Effector memory CD4-positive, alpha-beta T cell (primary cell): ENCODE results near the gene ASCC1.

Experiments used
- DNase-seq, 3 donors: peaks; one replicate each; pipeline ENCODE4 v3.0.0-alpha.2; 2020
- H3K27ac ChIP-seq: 2 replicates; pipeline ENCODE4 v1.7.0; 2013; ENCODE audit warnings: mild to moderate bottlenecking, low read length, moderate library complexity; ENCODE audit not compliant: insufficient read depth, poor library complexity, severe bottlenecking
- H3K27me3 ChIP-seq: replicated peaks from 2 replicates; pipeline ENCODE4 v1.7.0; 2013; ENCODE audit warnings: mild to moderate bottlenecking, low read length; ENCODE audit not compliant: insufficient read depth, control insufficient read depth, poor library complexity, severe bottlenecking
- H3K36me3 ChIP-seq: 2 replicates; pipeline ENCODE4 v1.7.0; 2013; ENCODE audit warnings: mild to moderate bottlenecking, low read length, moderate library complexity; ENCODE audit not compliant: control insufficient read depth, insufficient read depth
- H3K4me1 ChIP-seq: 2 replicates; pipeline ENCODE4 v1.7.0; 2013; ENCODE audit warnings: low read length, mild to moderate bottlenecking; ENCODE audit not compliant: control insufficient read depth, insufficient read depth, poor library complexity, severe bottlenecking
- H3K4me3 ChIP-seq: 2 replicates; pipeline ENCODE4 v1.7.0; 2013; ENCODE audit warnings: low read length, low read depth, mild to moderate bottlenecking; ENCODE audit not compliant: insufficient read depth, poor library complexity, severe bottlenecking
- H3K9me3 ChIP-seq: 2 replicates; pipeline ENCODE4 v1.7.0; 2013; ENCODE audit warnings: mild to moderate bottlenecking, low read length, moderate library complexity; ENCODE audit not compliant: control insufficient read depth

The ASCC1 gene

DNA sequence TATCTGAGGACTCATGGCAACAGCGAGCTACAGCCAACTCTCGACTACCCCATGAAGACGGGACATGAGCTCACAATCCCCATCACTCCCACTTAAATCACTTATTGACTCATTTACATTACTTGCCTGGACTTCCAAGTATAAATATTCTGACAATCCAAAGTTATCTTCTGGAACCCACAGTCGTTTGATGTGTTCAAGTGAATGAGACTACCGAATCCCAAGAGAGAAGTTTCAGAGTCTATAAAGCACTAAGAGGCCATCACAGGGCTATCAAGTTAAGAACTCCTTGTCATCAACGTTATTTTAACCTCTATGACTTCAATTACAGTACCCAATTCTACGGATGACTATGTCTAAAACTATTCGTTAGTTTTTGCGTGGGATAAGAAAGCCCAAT lies 11.8 kb downstream of the ASCC1 start:
- H3K4me3 ChIP-seq = no peak overlapping the region
- no peak overlapping the region for H3K27ac ChIP-seq
- peaks cover 20% of the 10 kb centered on the region for H3K36me3 ChIP-seq
- no peak for DNase-seq
- no peaks in the 10 kb centered on the region for H3K9me3 ChIP-seq
- H3K27me3 ChIP-seq = no peaks in the 10 kb centered on the region
- no peaks in the 10 kb centered on the region for H3K4me1 ChIP-seq

DNA sequence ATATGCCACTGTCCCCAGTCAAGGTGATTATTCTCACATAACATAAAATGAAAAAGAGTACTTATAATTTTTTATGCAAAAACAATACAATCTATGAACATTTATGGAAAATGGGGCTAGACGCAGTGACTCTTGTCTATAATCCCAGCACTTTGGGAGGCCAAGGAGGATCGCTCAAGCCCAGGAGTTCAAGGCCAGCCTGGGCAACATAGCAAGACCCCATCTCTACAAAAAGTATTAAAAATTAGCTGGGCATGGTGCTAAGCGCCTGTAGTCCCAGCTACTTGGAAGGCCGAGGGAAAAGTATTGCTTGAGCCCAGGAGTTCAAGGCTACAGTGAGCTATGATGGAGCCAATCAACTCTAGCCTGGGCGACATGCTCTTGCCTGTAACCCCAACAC lies 14.8 kb downstream of the ASCC1 start:
- H3K4me3 ChIP-seq = no peak overlapping the region
- H3K27ac ChIP-seq = no peak overlapping the region
- H3K9me3 ChIP-seq = no peaks in the 10 kb centered on the region
- H3K27me3 ChIP-seq = no peaks in the 10 kb centered on the region
- H3K36me3 ChIP-seq = peaks cover 17% of the 10 kb centered on the region
- no peak for DNase-seq
- H3K4me1 ChIP-seq = no peaks in the 10 kb centered on the region

DNA sequence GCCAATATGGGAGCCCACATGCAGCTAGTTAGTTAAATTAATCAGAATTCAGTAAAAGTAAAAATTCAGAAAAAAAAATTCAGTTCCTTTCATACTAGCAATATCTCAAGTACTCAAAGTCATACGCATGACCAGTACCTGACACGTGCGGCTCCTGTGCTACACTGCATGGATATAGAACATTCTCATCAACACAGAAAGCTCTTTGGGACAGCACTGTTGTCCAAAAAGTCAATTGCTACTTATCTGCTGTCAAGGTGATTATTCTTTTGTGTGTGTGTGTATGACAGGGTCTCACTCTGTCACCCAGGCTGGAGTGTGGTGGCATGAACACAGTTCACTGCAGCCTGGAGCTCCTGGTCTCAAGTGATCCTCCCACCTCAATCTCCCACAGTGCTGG lies 15.2 kb downstream of the ASCC1 start:
- no peak overlapping the region for H3K4me3 ChIP-seq
- peaks cover 17% of the 10 kb centered on the region for H3K36me3 ChIP-seq
- H3K27ac ChIP-seq = no peak overlapping the region
- DNase-seq = no peak
- no peaks in the 10 kb centered on the region for H3K27me3 ChIP-seq
- no peaks in the 10 kb centered on the region for H3K4me1 ChIP-seq
- H3K9me3 ChIP-seq = no peaks in the 10 kb centered on the region

GRCh38 chr10:72194949-72195348 lies 21.1 kb downstream of the ASCC1 start:
- H3K36me3 ChIP-seq = peaks cover 2% of the 10 kb centered on the region

GRCh38 chr10:72186982-72187330 lies 29.1 kb downstream of the ASCC1 start:
- H3K4me3 ChIP-seq = no peak overlapping the region
- no peak for DNase-seq
- no peaks in the 10 kb centered on the region for H3K27me3 ChIP-seq
- H3K27ac ChIP-seq = no peak overlapping the region
- no peaks in the 10 kb centered on the region for H3K9me3 ChIP-seq
- no peaks in the 10 kb centered on the region for H3K4me1 ChIP-seq
- peaks cover 2% of the 10 kb centered on the region for H3K36me3 ChIP-seq

More at GRCh38 chr10:72194949-72195348, 21.1 kb downstream of the ASCC1 start:
- no peak for DNase-seq
- Histone ChIP-seq H3K4me1 (no peaks in the 10 kb centered on the region), H3K27me3 (no peaks in the 10 kb centered on the region), H3K9me3 (no peaks in the 10 kb centered on the region), H3K4me3 (no peak overlapping the region), H3K27ac (no peak overlapping the region)

GRCh38 chr10:72186258-72186981 lies 29.7 kb downstream of the ASCC1 start:
- Histone ChIP-seq H3K4me3 (no peak overlapping the region), H3K36me3 (peaks cover 3% of the 10 kb centered on the region), H3K27ac (no peak overlapping the region), H3K4me1 (no peaks in the 10 kb centered on the region), H3K9me3 (no peaks in the 10 kb centered on the region), H3K27me3 (no peaks in the 10 kb centered on the region)
- DNase-seq = no peak

GRCh38 chr10:72184156-72184555 lies 31.9 kb downstream of the ASCC1 start:
- Histone ChIP-seq H3K27ac (no peak overlapping the region), H3K4me3 (no peak overlapping the region)
- DNase-seq = no peak

GRCh38 chr10:72177454-72177853 lies 38.6 kb downstream of the ASCC1 start:
- H3K4me1 ChIP-seq = no peaks in the 10 kb centered on the region
- no peak overlapping the region for H3K4me3 ChIP-seq
- H3K27me3 ChIP-seq = no peaks in the 10 kb centered on the region
- peaks cover 10% of the 10 kb centered on the region for H3K36me3 ChIP-seq
- DNase-seq = no peak
- no peak overlapping the region for H3K27ac ChIP-seq
- no peaks in the 10 kb centered on the region for H3K9me3 ChIP-seq

More at GRCh38 chr10:72184156-72184555, 31.9 kb downstream of the ASCC1 start:
- Histone ChIP-seq H3K27me3 (no peaks in the 10 kb centered on the region), H3K9me3 (no peaks in the 10 kb centered on the region), H3K4me1 (no peaks in the 10 kb centered on the region), H3K36me3 (peaks cover 8% of the 10 kb centered on the region)

GRCh38 chr10:72176701-72177100 lies 39.4 kb downstream of the ASCC1 start:
- Histone ChIP-seq H3K4me1 (no peaks in the 10 kb centered on the region), H3K36me3 (peaks cover 6% of the 10 kb centered on the region), H3K27ac (no peak overlapping the region), H3K4me3 (no peak overlapping the region), H3K9me3 (no peaks in the 10 kb centered on the region), H3K27me3 (no peaks in the 10 kb centered on the region)
- DNase-seq = no peak

DNA sequence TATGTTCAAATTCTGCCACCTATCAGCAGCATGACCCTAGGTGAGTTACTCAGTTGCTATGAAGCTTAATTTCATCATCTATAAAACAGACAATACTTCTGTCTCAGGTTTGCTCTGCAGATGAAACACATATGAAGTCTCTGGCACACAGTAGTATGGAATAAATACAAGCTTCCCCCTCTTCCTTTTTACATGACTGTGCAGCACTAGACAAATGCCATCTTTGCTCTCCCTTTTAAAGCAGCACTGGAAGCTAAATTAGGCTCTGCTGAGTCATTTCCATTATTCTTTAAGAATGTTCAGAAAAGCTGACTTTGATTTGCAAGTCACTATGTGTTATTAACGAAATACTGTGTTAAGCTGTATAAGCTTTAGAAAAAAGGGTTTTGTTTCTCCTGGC lies 40.9 kb downstream of the ASCC1 start:
- Histone ChIP-seq H3K4me3 (no peak overlapping the region), H3K27ac (no peak overlapping the region), H3K4me1 (no peaks in the 10 kb centered on the region), H3K9me3 (no peaks in the 10 kb centered on the region), H3K36me3 (peaks cover 6% of the 10 kb centered on the region), H3K27me3 (no peaks in the 10 kb centered on the region)
- no peak for DNase-seq
